ENCODE data around the gene CARS2.
A peak's percentile ranks its signal among the peaks of the same experiment; 100 is the strongest.

The CARS2 gene

DNA sequence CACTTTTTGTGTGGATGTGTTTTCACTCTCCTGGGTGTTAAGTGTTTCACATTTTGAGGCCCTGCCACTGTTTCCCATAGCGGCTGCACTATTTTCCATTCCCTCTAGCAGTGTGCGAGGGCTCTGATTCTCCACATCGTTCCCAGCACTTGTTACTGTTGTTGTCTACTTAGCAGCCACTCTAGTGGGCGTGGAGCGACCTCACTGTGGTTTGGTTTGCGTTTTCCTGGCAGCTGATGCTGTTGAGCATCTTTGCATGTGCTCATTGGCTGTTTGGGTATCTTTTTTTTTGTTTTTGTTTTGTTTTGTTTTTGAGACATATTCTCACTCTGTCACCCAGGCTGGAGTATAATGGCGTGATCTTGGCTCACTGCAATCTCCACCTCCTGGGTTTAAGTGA is 76.2 kb downstream of the CARS2 start:
- no peak for ATAC-seq
- TF ChIP-seq ISL1 (CRISPR knock-in tag; IDR thresholded peaks at IDR 0.05) (no peak), BACH2 (CRISPR knock-in tag; IDR thresholded peaks at IDR 0.05; ENCODE audit: borderline replicate concordance) (no peak), ZNF70 (CRISPR knock-in tag; IDR thresholded peaks at IDR 0.05) (no peak), ZFP3 (CRISPR knock-in tag; IDR thresholded peaks at IDR 0.05) (no peak), PPARA (CRISPR knock-in tag; IDR thresholded peaks at IDR 0.05; ENCODE audit: borderline replicate concordance) (no peak), ESRRG (CRISPR knock-in tag; IDR thresholded peaks at IDR 0.05) (no peak), ARNTL (CRISPR knock-in tag; IDR thresholded peaks at IDR 0.05; ENCODE audit: borderline replicate concordance, low read depth) (no peak), ZNF8 (CRISPR knock-in tag; IDR thresholded peaks at IDR 0.05) (no peak), ZC3H10 (CRISPR knock-in tag; IDR thresholded peaks at IDR 0.05) (no peak), ZFP30 (CRISPR knock-in tag; IDR thresholded peaks at IDR 0.05) (no peak), TCF4 (CRISPR knock-in tag; IDR thresholded peaks at IDR 0.05; ENCODE audit: borderline replicate concordance) (no peak), CSDC2 (CRISPR knock-in tag; IDR thresholded peaks at IDR 0.05) (no peak)
- TF ChIP-seq, protein P1, sequence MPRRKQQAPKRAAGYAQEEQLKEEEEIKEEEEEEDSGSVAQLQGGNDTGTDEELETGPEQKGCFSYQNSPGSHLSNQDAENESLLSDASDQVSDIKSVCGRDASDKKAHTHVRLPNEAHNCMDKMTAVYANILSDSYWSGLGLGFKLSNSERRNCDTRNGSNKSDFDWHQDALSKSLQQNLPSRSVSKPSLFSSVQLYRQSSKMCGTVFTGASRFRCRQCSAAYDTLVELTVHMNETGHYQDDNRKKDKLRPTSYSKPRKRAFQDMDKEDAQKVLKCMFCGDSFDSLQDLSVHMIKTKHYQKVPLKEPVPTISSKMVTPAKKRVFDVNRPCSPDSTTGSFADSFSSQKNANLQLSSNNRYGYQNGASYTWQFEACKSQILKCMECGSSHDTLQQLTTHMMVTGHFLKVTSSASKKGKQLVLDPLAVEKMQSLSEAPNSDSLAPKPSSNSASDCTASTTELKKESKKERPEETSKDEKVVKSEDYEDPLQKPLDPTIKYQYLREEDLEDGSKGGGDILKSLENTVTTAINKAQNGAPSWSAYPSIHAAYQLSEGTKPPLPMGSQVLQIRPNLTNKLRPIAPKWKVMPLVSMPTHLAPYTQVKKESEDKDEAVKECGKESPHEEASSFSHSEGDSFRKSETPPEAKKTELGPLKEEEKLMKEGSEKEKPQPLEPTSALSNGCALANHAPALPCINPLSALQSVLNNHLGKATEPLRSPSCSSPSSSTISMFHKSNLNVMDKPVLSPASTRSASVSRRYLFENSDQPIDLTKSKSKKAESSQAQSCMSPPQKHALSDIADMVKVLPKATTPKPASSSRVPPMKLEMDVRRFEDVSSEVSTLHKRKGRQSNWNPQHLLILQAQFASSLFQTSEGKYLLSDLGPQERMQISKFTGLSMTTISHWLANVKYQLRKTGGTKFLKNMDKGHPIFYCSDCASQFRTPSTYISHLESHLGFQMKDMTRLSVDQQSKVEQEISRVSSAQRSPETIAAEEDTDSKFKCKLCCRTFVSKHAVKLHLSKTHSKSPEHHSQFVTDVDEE (CRISPR knock-in tag; IDR thresholded peaks at IDR 0.05), result no peak
- TF ChIP-seq, protein P2, sequence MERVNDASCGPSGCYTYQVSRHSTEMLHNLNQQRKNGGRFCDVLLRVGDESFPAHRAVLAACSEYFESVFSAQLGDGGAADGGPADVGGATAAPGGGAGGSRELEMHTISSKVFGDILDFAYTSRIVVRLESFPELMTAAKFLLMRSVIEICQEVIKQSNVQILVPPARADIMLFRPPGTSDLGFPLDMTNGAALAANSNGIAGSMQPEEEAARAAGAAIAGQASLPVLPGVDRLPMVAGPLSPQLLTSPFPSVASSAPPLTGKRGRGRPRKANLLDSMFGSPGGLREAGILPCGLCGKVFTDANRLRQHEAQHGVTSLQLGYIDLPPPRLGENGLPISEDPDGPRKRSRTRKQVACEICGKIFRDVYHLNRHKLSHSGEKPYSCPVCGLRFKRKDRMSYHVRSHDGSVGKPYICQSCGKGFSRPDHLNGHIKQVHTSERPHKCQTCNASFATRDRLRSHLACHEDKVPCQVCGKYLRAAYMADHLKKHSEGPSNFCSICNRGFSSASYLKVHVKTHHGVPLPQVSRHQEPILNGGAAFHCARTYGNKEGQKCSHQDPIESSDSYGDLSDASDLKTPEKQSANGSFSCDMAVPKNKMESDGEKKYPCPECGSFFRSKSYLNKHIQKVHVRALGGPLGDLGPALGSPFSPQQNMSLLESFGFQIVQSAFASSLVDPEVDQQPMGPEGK (CRISPR knock-in tag; IDR thresholded peaks at IDR 0.05; ENCODE audit: borderline replicate concordance), result no peak
- TF ChIP-seq, protein P3, sequence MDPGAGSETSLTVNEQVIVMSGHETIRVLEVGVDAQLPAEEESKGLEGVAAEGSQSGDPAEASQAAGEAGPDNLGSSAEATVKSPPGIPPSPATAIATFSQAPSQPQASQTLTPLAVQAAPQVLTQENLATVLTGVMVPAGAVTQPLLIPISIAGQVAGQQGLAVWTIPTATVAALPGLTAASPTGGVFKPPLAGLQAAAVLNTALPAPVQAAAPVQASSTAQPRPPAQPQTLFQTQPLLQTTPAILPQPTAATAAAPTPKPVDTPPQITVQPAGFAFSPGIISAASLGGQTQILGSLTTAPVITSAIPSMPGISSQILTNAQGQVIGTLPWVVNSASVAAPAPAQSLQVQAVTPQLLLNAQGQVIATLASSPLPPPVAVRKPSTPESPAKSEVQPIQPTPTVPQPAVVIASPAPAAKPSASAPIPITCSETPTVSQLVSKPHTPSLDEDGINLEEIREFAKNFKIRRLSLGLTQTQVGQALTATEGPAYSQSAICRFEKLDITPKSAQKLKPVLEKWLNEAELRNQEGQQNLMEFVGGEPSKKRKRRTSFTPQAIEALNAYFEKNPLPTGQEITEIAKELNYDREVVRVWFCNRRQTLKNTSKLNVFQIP (CRISPR knock-in tag; IDR thresholded peaks at IDR 0.05; ENCODE audit: borderline replicate concordance, low read depth), result no peak
- TF ChIP-seq, protein P4, sequence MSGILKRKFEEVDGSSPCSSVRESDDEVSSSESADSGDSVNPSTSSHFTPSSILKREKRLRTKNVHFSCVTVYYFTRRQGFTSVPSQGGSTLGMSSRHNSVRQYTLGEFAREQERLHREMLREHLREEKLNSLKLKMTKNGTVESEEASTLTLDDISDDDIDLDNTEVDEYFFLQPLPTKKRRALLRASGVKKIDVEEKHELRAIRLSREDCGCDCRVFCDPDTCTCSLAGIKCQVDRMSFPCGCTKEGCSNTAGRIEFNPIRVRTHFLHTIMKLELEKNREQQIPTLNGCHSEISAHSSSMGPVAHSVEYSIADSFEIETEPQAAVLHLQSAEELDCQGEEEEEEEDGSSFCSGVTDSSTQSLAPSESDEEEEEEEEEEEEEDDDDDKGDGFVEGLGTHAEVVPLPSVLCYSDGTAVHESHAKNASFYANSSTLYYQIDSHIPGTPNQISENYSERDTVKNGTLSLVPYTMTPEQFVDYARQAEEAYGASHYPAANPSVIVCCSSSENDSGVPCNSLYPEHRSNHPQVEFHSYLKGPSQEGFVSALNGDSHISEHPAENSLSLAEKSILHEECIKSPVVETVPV (CRISPR knock-in tag; IDR thresholded peaks at IDR 0.05), result no peak
- TF ChIP-seq, protein P5, sequence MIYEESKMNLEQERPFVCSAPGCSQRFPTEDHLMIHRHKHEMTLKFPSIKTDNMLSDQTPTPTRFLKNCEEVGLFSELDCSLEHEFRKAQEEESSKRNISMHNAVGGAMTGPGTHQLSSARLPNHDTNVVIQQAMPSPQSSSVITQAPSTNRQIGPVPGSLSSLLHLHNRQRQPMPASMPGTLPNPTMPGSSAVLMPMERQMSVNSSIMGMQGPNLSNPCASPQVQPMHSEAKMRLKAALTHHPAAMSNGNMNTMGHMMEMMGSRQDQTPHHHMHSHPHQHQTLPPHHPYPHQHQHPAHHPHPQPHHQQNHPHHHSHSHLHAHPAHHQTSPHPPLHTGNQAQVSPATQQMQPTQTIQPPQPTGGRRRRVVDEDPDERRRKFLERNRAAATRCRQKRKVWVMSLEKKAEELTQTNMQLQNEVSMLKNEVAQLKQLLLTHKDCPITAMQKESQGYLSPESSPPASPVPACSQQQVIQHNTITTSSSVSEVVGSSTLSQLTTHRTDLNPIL (CRISPR knock-in tag; IDR thresholded peaks at IDR 0.05; ENCODE audit: low read depth), result no peak

DNA sequence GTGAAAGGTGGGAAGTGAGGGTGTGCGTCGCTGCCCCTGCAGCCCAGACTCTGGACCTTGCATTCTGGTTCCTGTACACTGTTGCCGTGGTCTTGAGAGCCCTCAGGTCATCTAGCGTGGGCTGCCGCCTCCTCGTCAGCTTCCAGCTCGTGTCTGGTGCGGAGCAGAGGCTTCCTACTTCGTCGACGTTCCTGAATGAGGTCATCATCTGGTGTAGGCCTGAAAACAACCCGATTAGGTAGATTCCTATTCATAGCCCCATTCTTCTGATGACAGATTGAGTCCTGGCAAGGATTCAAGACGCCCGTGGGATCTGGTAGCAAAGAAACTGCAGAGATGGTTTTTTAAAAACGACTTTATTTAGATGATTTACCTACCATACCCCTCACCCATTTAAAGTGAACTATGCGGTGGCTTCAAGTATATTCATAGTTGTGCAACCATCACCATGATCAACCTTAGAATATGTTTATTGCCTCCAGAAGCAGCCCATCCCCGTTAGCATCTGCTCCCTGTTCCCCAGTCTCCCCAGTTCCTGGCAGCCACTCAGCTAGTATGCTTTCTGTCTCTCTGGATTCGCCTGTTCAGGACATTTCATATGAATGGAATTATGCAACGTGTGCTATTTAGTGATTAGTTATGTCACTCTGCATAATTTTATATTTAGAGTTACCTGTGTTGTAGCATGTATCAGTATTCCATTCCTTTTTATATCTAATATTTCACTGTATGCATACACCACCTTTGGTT is 76.8 kb downstream of the CARS2 start:
- TF ChIP-seq, protein P3 (CRISPR knock-in tag; IDR thresholded peaks at IDR 0.05; ENCODE audit: borderline replicate concordance, low read depth), result no peak
- no peak for TF ChIP-seq GLIS3 (CRISPR knock-in tag; IDR thresholded peaks at IDR 0.05)
- no peak for TF ChIP-seq ZC3H10 (CRISPR knock-in tag; IDR thresholded peaks at IDR 0.05)
- no peak for TF ChIP-seq CSDC2 (CRISPR knock-in tag; IDR thresholded peaks at IDR 0.05)
- TF ChIP-seq PPARA (CRISPR knock-in tag; IDR thresholded peaks at IDR 0.05; ENCODE audit: borderline replicate concordance), result no peak
- no peak for TF ChIP-seq ZNF70 (CRISPR knock-in tag; IDR thresholded peaks at IDR 0.05)
- no peak for TF ChIP-seq ZFP3 (CRISPR knock-in tag; IDR thresholded peaks at IDR 0.05)
- TF ChIP-seq ESRRG (CRISPR knock-in tag; IDR thresholded peaks at IDR 0.05), result no peak
- no peak for TF ChIP-seq ZNF8 (CRISPR knock-in tag; IDR thresholded peaks at IDR 0.05)
- TF ChIP-seq, protein P4 (CRISPR knock-in tag; IDR thresholded peaks at IDR 0.05), result no peak
- TF ChIP-seq TCF4 (CRISPR knock-in tag; IDR thresholded peaks at IDR 0.05; ENCODE audit: borderline replicate concordance), result no peak
- peak; percentile 66 for ATAC-seq
